GM19035 (cell line): ENCODE measurements around the gene ZNF296.
A peak's percentile ranks its signal among the peaks of the same experiment; 100 is the strongest.
"Not testable (repeated sequence)": the region's sequence is repeated elsewhere in the genome, so short reads cannot be mapped to it uniquely, and the experiment has no call there.

Experiments
- ATAC-seq: cut with Tn5 transposase; IDR thresholded peaks from one replicate; pipeline ENCODE4 v1.9.1; 2021; ENCODE audit not compliant: unreplicated experiment

The ZNF296 gene

GRCh38 chr19:45076029-45076850, at the start of gene ZNF296:
TSS of gene ZNF296 (minus strand) at chr19:45076478. CDS start at chr19:45076373, 105 bp downstream.
- peak; percentile 40 for ATAC-seq

- ATAC-seq: no peak
Observed at GRCh38 chr19:45125360-45125759, 49.1 kb upstream of the ZNF296 start.

- ATAC-seq: no peak
Observed at GRCh38 chr19:45124021-45124420, 47.7 kb upstream of the ZNF296 start.

- ATAC-seq: no peak
Observed at GRCh38 chr19:45123440-45123850, 47.2 kb upstream of the ZNF296 start.

GRCh38 chr19:45122832-45123231, 46.6 kb upstream of the ZNF296 start:
- no peak for ATAC-seq

GRCh38 chr19:45121827-45122345, 45.6 kb upstream of the ZNF296 start:
- no peak for ATAC-seq

GRCh38 chr19:45119582-45119981, 43.3 kb upstream of the ZNF296 start:
- no peak for ATAC-seq

- peak; percentile 44 for ATAC-seq
Observed at GRCh38 chr19:45118591-45119355, 42.5 kb upstream of the ZNF296 start.

- no peak for ATAC-seq
Observed at GRCh38 chr19:45118106-45118505, 41.8 kb upstream of the ZNF296 start.

- ATAC-seq: no peak
Observed at GRCh38 chr19:45117671-45118070, 41.4 kb upstream of the ZNF296 start.

- no peak for ATAC-seq
Observed at GRCh38 chr19:45117167-45117594, 40.9 kb upstream of the ZNF296 start.

- ATAC-seq: no peak
Observed at GRCh38 chr19:45115809-45116615, 39.7 kb upstream of the ZNF296 start.

- ATAC-seq: no peak
Observed at GRCh38 chr19:45114116-45114515, 37.8 kb upstream of the ZNF296 start.

GRCh38 chr19:45113628-45114027, 37.4 kb upstream of the ZNF296 start:
- ATAC-seq: no peak

- no peak for ATAC-seq
Observed at GRCh38 chr19:45112111-45112827, 36.0 kb upstream of the ZNF296 start.

GRCh38 chr19:45110851-45111266, 34.6 kb upstream of the ZNF296 start:
- no peak for ATAC-seq

GRCh38 chr19:45107621-45108150, 31.4 kb upstream of the ZNF296 start:
- no peak for ATAC-seq

GRCh38 chr19:45106363-45106762, 30.1 kb upstream of the ZNF296 start:
- not testable (repeated sequence) for ATAC-seq

GRCh38 chr19:45104658-45105349, 28.5 kb upstream of the ZNF296 start:
- ATAC-seq: no peak
